H1 (cell line): ENCODE measurements around the gene FAM53A. TPM values are rescaled to one million over a fixed set of nuclear protein-coding genes. Genes with fewer than 3 reads are reported as not detected.

ENCODE experiments used
- CBX8 ChIP-seq: fragments of 300-800, 300-1000 bp; sonication (generic); IDR thresholded peaks from 2 replicates; pipeline ENCODE4 v1.7.1; 2016; ENCODE audit warnings: low read depth, low read length, borderline replicate concordance
- EGR1 ChIP-seq: IDR thresholded peaks from 2 replicates; pipeline ENCODE4 v1.6.1; 2011; ENCODE audit warnings: low read depth, low read length, borderline replicate concordance
- HDAC2 ChIP-seq, 2 experiments: fragments of 300-600 bp in 1 of 2; sonication (generic) in 1 of 2; IDR thresholded peaks; 2 replicates each; pipeline ENCODE4 v1.6.1; 2011 to 2012; ENCODE audit warnings: low read depth in 2 of 2, low read length in 2 of 2, mild to moderate bottlenecking in 2 of 2, moderate library complexity in 2 of 2, borderline replicate concordance in 1 of 2, inconsistent platforms in 1 of 2
- HDAC6 ChIP-seq: IDR thresholded peaks from one replicate; pipeline ENCODE4 v1.7.1; 2012; ENCODE audit warnings: low read depth, mild to moderate bottlenecking, inconsistent platforms, low read length, moderate library complexity
- NRF1 ChIP-seq: IDR thresholded peaks from 2 replicates; pipeline ENCODE4 v1.6.1; 2011; ENCODE audit warnings: mild to moderate bottlenecking, low read depth, low read length, improper control_type of control experiment
- RAD21 ChIP-seq, 2 experiments: IDR thresholded peaks in 1 of 2; conservative IDR thresholded peaks in 1 of 2; 2 replicates each; pipeline ENCODE4 v1.6.1; 2011; ENCODE audit warnings: low read depth in 2 of 2, low read length in 2 of 2, improper control_type of control experiment in 1 of 2, inconsistent platforms in 1 of 2, mild to moderate bottlenecking in 1 of 2, moderate library complexity in 1 of 2
- SUZ12 ChIP-seq: fragments of 200-600 bp; sonication (generic); IDR thresholded peaks from 2 replicates; pipeline ENCODE4 v1.6.1; 2012; ENCODE audit warnings: mild to moderate bottlenecking, inconsistent platforms, low read length, moderate library complexity, mixed read lengths
- polyA plus RNA-seq, 7 experiments: library from polyadenylated mRNA; depleted of rRNA in 3 of 7; stranded (reverse) in 5 of 7; unstranded in 2 of 7; fragments of >200 nt in 5 of 7; fragments of 200-250 nt in 2 of 7; gene quantifications; 1 replicate in 5 of 7; 2 replicates in 1 of 7; 4 replicates in 1 of 7; pipeline versions ENCODE4 v1.2.1 to v1.2.3, GENCODE V29; 2011 to 2013; ENCODE audit warnings: missing spikeins in 2 of 7, mixed read lengths in 2 of 7
- total RNA-seq: library from RNA; stranded (reverse); fragmentation: NEBNext Ultra II Directional; extraction: Animal tissue kit (Norgen Biotek cat#: 25700); gene quantifications from 2 replicates; pipeline ENCODE4 v1.2.1, GENCODE V29; 2021
- TF ChIP-seq, protein P1 (sequence below), 3 experiments: IDR thresholded peaks; 1 replicate in 2 of 3; 2 replicates in 1 of 3; pipeline versions ENCODE4 v1.5.1 to v1.6.1; 2011; ENCODE audit warnings: low read length in 3 of 3, mild to moderate bottlenecking in 3 of 3, inconsistent platforms in 2 of 3, low read depth in 1 of 3, moderate library complexity in 1 of 3; ENCODE audit not compliant: insufficient read depth in 1 of 3; ENCODE audit errors: control extremely low read depth in 1 of 3

FAM53A gene
- total and polyA plus RNA-seq, 2 of the 8 experiments (the other 6 are each of a cell fraction or from before 2014, with no cell fraction given): 1.9 to 2.0 TPM

DNA sequence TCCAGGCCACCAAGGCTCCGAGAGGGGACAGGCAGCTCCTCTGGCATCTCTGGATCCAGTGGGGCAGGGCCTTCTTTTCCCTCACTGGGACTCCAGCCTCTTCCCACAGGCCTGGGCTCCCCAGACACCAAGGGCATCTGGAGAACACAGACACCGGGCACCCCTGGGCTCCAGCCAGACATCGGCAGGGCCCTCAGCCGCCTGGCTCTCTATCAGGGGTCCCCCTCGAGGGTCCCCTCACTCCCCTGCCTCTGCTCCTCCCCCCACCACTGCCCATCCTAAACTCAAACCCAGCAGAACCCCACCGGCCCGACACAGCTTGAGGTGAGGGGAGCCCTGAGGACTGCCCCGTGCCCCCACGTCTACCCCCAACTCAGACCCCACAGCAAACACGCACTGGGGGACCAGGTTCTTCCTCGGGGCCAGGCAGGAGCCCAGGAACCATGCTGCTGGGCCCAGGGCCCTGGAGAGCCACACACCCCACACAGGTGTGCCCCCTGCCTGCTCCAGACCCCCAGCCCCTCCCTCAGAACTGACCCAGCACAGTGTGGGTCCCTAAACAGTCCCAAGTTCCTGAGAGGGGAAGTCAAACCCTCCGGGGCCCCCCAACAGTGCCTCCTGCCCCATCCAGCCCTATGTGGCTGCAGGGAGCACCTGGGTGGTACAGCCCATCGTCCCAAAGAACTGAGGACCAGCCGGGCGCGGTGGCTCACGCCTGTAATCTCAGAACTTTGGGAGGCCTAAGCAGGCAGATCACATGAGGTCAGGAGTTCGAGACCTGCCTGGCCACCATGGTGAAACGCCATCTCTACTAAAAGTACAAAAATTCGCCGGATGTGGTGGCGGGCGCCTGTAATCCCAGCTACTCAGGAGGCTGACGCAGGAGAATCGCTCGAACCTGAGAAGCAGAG, 86.8 kb downstream of the FAM53A start (continued):
- TF ChIP-seq RAD21 (IDR thresholded peaks at IDR 0.05 in 1 of 2, conservative IDR thresholded peaks at IDR 0.05 in 1 of 2; ENCODE audit: low read depth in 2 of 2, low read length in 2 of 2) (no peak), EGR1 (no peak), CBX8 (no peak), HDAC6 (no peak), NRF1 (no peak), HDAC2 (IDR thresholded peaks at IDR 0.05; ENCODE audit: borderline replicate concordance in 1 of 2, low read depth in 2 of 2, low read length in 2 of 2) (no peak), SUZ12 (no peak)
- TF ChIP-seq, protein P1, sequence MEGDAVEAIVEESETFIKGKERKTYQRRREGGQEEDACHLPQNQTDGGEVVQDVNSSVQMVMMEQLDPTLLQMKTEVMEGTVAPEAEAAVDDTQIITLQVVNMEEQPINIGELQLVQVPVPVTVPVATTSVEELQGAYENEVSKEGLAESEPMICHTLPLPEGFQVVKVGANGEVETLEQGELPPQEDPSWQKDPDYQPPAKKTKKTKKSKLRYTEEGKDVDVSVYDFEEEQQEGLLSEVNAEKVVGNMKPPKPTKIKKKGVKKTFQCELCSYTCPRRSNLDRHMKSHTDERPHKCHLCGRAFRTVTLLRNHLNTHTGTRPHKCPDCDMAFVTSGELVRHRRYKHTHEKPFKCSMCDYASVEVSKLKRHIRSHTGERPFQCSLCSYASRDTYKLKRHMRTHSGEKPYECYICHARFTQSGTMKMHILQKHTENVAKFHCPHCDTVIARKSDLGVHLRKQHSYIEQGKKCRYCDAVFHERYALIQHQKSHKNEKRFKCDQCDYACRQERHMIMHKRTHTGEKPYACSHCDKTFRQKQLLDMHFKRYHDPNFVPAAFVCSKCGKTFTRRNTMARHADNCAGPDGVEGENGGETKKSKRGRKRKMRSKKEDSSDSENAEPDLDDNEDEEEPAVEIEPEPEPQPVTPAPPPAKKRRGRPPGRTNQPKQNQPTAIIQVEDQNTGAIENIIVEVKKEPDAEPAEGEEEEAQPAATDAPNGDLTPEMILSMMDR (IDR thresholded peaks at IDR 0.05; ENCODE audit: control extremely low read depth in 1 of 3, insufficient read depth in 1 of 3, low read depth in 1 of 3, low read length in 3 of 3): no peak
